T-helper 1 cell treated with Interleukin-12 subunit alpha and Interleukin-12 subunit beta and Interleukin-4 antibody, amounts not matched to agents 30 ng/mL and 1 ng/mL, for 36 hours (primary cell): Measurements from ENCODE around the gene U2SURP. TPM values are rescaled to one million over a fixed set of nuclear protein-coding genes. Genes with fewer than 3 reads are reported as not detected.

Experiments
- intact Hi-C: fragments of 100-400 bp; cut with micrococcal nuclease; formaldehyde crosslinking; loops from one replicate; pipeline ENCODE4 v1.15.1; 2024
- total RNA-seq: library from RNA; stranded (reverse); gene quantifications from 2 replicates; pipeline ENCODE4 v1.2.3, GENCODE V29; 2022

The U2SURP gene
- total RNA-seq, 1 donor from 2014 or later = 136 TPM

GRCh38 chr3:142976621-142977398 lies 24.6 kb upstream of the U2SURP start:
- intact Hi-C loops = no loop called here

- intact Hi-C loops = no loop called here
These were observed 24.0 kb upstream of the U2SURP start for GRCh38 chr3:142977399-142977728.

- intact Hi-C loops = no loop called here
These were observed 20.3 kb upstream of the U2SURP start for GRCh38 chr3:142981108-142981507.

- intact Hi-C loops = no loop called here
These were observed 19.2 kb upstream of the U2SURP start for GRCh38 chr3:142982038-142982773.

GRCh38 chr3:142983318-142983717 lies 18.1 kb upstream of the U2SURP start:
- intact Hi-C loops = no loop called here

GRCh38 chr3:142984255-142984654 lies 17.1 kb upstream of the U2SURP start:
- intact Hi-C loops = no loop called here

- intact Hi-C loops = loop anchor here (1.0 to 5.0 kb wide), 6 partner anchors 45 to 861 kb away; no protein-coding TSS in a partner anchor
These were observed 14.2 kb upstream of the U2SURP start for GRCh38 chr3:142987080-142987700.

- intact Hi-C loops = loop anchor here (1.0 to 5.0 kb wide), 6 partner anchors 45 to 861 kb away; no protein-coding TSS in a partner anchor
These were observed 13.7 kb upstream of the U2SURP start for GRCh38 chr3:142987707-142988106.

GRCh38 chr3:142988221-142988620 lies 13.1 kb upstream of the U2SURP start:
- intact Hi-C loops = loop anchor here (5.0 kb wide), 1 partner anchor 46 kb away; no protein-coding TSS in a partner anchor

- intact Hi-C loops = loop anchor here (5.0 kb wide), 1 partner anchor 47 kb away; no protein-coding TSS in a partner anchor
These were observed 12.5 kb upstream of the U2SURP start for GRCh38 chr3:142988826-142989225.

- intact Hi-C loops = no loop called here
These were observed 10.6 kb upstream of the U2SURP start for GRCh38 chr3:142990721-142991120.

GRCh38 chr3:142992323-142992722 lies 9.0 kb upstream of the U2SURP start:
- intact Hi-C loops = no loop called here

GRCh38 chr3:142993958-142994442 lies 7.4 kb upstream of the U2SURP start:
- intact Hi-C loops = loop anchor here (1.0 kb wide), 4 partner anchors 65 to 407 kb away; no protein-coding TSS in a partner anchor

GRCh38 chr3:142997330-142997729 lies 4.0 kb upstream of the U2SURP start:
- intact Hi-C loops = no loop called here

GRCh38 chr3:142998439-142998838 lies 2.9 kb upstream of the U2SURP start:
- intact Hi-C loops = no loop called here

- intact Hi-C loops = loop anchor here (2.0 to 5.0 kb wide), 6 partner anchors 167 to 1769 kb away; partner anchors contain the start of genes PXYLP1, RASA2, RNF7 and TFDP2
These were observed 1.5 kb upstream of the U2SURP start for GRCh38 chr3:142999881-143000280.

GRCh38 chr3:143000528-143000927 lies 842 bp upstream of the U2SURP start:
- intact Hi-C loops = loop anchor here (2.0 to 5.0 kb wide), 6 partner anchors 167 to 1770 kb away; partner anchors contain the start of genes PXYLP1, RASA2, RNF7 and TFDP2

- intact Hi-C loops = loop anchor here (1.0 to 5.0 kb wide), 17 partner anchors 118 to 1770 kb away; partner anchors contain the start of genes ATP1B3, ATR, CHST2 and DIPK2A
These were observed 369 bp upstream of the U2SURP start for GRCh38 chr3:143001034-143001368.

- intact Hi-C loops = loop anchor here (1.0 to 5.0 kb wide), 6 partner anchors 10 to 1515 kb away; partner anchors contain the start of gene RASA2
These were observed 828 bp downstream of the U2SURP start for GRCh38 chr3:143002083-143002712.

GRCh38 chr3:143002727-143003126 lies 1.4 kb downstream of the U2SURP start:
- intact Hi-C loops = loop anchor here (1.0 to 5.0 kb wide), 6 partner anchors 10 to 1515 kb away; partner anchors contain the start of gene RASA2

GRCh38 chr3:143004823-143005222 lies 3.5 kb downstream of the U2SURP start:
- intact Hi-C loops = loop anchor here (5.0 kb wide), 2 partner anchors 162 to 1518 kb away; partner anchors contain the start of gene RASA2
